HEK293 (cell line): ENCODE data around the gene GPR15.

ENCODE experiments used
- KLF1 ChIP-seq: fragments of 450-650 bp; formaldehyde crosslinking; IDR thresholded peaks from 2 replicates; pipeline ENCODE4 v1.5.1; 2016; ENCODE audit warnings: missing biosample characterization, missing genetic modification characterization
- ZEB2 ChIP-seq: fragments of 450-650 bp; formaldehyde crosslinking; IDR thresholded peaks from 2 replicates; pipeline ENCODE4 v1.5.1; 2016; ENCODE audit warnings: missing biosample characterization, missing genetic modification characterization
- ZNF214 ChIP-seq: fragments of 450-650 bp; formaldehyde crosslinking; IDR thresholded peaks from 2 replicates; pipeline ENCODE4 v1.5.1; 2017; ENCODE audit warnings: missing biosample characterization, mild to moderate bottlenecking, missing genetic modification characterization, borderline replicate concordance
- TF ChIP-seq, protein P1 (sequence below): fragments of 450-650 bp; formaldehyde crosslinking; IDR thresholded peaks from 2 replicates; pipeline ENCODE4 v1.5.1; 2016; ENCODE audit warnings: missing biosample characterization, missing genetic modification characterization
- TF ChIP-seq, protein P2 (sequence below): sonication (generic); formaldehyde crosslinking; IDR thresholded peaks from 2 replicates; pipeline ENCODE4 v1.8.1; 2022; ENCODE audit warnings: mild to moderate bottlenecking, moderate library complexity, missing genetic modification reagents
- TF ChIP-seq, protein P3 (sequence below): fragments of 450-650 bp; formaldehyde crosslinking; optimal IDR thresholded peaks from 2 replicates; pipeline ENCODE3; 2016; ENCODE audit warnings: missing biosample characterization, mild to moderate bottlenecking, missing genetic modification characterization
- TF ChIP-seq, protein P4 (sequence below): fragments of 450-650 bp; formaldehyde crosslinking; IDR thresholded peaks from 2 replicates; pipeline ENCODE4 v1.5.1; 2017; ENCODE audit warnings: missing biosample characterization, missing genetic modification characterization

DNA sequence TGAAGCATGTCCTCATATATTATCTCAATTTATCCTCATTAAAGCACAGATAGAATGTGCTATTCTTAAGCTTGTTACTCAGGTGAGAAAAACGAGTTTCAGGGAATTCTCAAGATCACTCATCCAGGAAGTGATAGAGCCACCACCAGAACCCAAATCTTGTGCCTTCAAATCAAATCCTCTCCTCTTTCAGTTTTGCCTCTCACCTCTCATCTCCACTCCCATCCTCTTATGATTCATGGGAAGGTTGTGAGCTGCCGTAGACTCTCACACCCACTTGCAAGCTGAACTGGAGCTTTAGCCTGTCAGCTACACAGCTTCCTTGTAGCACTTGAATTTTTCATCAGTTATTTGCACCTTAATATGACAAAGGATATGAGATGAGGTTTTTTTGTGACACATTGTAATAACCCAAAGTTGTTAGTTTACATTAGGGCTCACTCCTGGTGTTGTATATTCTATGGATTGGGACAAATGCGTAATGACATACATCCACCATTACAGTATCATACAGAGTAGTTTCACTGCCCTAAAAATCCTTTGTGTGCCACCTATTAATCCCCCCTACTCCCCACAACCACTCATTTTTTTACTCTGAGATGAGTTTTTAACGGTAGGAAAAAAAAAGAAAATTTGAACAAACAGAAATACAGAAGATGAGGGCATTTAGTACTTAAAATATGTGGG, 25.7 kb downstream of the GPR15 start:
- no peak for TF ChIP-seq ZEB2 (tag by site-specific recombination)
- TF ChIP-seq, protein P1, sequence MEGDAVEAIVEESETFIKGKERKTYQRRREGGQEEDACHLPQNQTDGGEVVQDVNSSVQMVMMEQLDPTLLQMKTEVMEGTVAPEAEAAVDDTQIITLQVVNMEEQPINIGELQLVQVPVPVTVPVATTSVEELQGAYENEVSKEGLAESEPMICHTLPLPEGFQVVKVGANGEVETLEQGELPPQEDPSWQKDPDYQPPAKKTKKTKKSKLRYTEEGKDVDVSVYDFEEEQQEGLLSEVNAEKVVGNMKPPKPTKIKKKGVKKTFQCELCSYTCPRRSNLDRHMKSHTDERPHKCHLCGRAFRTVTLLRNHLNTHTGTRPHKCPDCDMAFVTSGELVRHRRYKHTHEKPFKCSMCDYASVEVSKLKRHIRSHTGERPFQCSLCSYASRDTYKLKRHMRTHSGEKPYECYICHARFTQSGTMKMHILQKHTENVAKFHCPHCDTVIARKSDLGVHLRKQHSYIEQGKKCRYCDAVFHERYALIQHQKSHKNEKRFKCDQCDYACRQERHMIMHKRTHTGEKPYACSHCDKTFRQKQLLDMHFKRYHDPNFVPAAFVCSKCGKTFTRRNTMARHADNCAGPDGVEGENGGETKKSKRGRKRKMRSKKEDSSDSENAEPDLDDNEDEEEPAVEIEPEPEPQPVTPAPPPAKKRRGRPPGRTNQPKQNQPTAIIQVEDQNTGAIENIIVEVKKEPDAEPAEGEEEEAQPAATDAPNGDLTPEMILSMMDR (tag by site-specific recombination): no peak
- TF ChIP-seq, protein P2, sequence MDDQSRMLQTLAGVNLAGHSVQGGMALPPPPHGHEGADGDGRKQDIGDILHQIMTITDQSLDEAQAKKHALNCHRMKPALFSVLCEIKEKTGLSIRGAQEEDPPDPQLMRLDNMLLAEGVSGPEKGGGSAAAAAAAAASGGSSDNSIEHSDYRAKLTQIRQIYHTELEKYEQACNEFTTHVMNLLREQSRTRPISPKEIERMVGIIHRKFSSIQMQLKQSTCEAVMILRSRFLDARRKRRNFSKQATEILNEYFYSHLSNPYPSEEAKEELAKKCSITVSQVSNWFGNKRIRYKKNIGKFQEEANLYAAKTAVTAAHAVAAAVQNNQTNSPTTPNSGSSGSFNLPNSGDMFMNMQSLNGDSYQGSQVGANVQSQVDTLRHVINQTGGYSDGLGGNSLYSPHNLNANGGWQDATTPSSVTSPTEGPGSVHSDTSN (CRISPR knock-in tag): no peak
- TF ChIP-seq, protein P3, sequence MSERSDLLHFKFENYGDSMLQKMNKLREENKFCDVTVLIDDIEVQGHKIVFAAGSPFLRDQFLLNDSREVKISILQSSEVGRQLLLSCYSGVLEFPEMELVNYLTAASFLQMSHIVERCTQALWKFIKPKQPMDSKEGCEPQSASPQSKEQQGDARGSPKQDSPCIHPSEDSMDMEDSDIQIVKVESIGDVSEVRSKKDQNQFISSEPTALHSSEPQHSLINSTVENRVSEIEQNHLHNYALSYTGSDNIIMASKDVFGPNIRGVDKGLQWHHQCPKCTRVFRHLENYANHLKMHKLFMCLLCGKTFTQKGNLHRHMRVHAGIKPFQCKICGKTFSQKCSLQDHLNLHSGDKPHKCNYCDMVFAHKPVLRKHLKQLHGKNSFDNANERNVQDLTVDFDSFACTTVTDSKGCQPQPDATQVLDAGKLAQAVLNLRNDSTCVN: no peak
- no peak for TF ChIP-seq ZNF214 (tag by site-specific recombination)
- no peak for TF ChIP-seq KLF1 (tag by site-specific recombination)
- TF ChIP-seq, protein P4, sequence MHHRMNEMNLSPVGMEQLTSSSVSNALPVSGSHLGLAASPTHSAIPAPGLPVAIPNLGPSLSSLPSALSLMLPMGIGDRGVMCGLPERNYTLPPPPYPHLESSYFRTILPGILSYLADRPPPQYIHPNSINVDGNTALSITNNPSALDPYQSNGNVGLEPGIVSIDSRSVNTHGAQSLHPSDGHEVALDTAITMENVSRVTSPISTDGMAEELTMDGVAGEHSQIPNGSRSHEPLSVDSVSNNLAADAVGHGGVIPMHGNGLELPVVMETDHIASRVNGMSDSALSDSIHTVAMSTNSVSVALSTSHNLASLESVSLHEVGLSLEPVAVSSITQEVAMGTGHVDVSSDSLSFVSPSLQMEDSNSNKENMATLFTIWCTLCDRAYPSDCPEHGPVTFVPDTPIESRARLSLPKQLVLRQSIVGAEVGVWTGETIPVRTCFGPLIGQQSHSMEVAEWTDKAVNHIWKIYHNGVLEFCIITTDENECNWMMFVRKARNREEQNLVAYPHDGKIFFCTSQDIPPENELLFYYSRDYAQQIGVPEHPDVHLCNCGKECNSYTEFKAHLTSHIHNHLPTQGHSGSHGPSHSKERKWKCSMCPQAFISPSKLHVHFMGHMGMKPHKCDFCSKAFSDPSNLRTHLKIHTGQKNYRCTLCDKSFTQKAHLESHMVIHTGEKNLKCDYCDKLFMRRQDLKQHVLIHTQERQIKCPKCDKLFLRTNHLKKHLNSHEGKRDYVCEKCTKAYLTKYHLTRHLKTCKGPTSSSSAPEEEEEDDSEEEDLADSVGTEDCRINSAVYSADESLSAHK: no peak
